Left ventricle myocardium inferior (tissue), 1 donor: Measurements from ENCODE around the gene TIMM8B. TPM values are rescaled to one million over a fixed set of nuclear protein-coding genes. Genes with fewer than 3 reads are reported as not detected.

Experiments used
- DNase-seq: peaks from one replicate; pipeline ENCODE4 v3.0.0-alpha.2; 2020
- H3K27ac ChIP-seq: fragments of 200-600 bp; replicated peaks from 2 replicates; pipeline ENCODE4 v1.8.0; 2021
- H3K27me3 ChIP-seq: fragments of 200-600 bp; 2 replicates; pipeline ENCODE4 v1.8.0; 2021; ENCODE audit warnings: low read depth
- H3K36me3 ChIP-seq: fragments of 200-600 bp; 2 replicates; pipeline ENCODE4 v1.8.0; 2021
- H3K4me1 ChIP-seq: fragments of 200-600 bp; 2 replicates; pipeline ENCODE4 v1.8.0; 2021
- H3K4me3 ChIP-seq: fragments of 200-600 bp; 2 replicates; pipeline ENCODE4 v1.8.0; 2021; ENCODE audit warnings: mild to moderate bottlenecking, moderate library complexity
- H3K9me3 ChIP-seq: fragments of 200-600 bp; replicated peaks from 2 replicates; pipeline ENCODE4 v1.8.0; 2021
- CTCF ChIP-seq: fragments of 200-600 bp; IDR thresholded peaks from 2 replicates; pipeline ENCODE4 v1.8.0; 2021; ENCODE audit warnings: antibody characterized with exemption, mild to moderate bottlenecking, borderline replicate concordance
- intact Hi-C: fragments of 100-400 bp; cut with micrococcal nuclease; formaldehyde crosslinking; loops from one replicate; pipeline ENCODE4 v1.11.0; 2022
- total RNA-seq: library from RNA; stranded (reverse); fragmentation: NEBNext Ultra II Directional; extraction: Animal tissue kit (Norgen Biotek cat#: 25700); gene quantifications from one replicate; pipeline ENCODE4 v1.2.1, GENCODE V29; 2021
- donor health status: DM: no; HTN: yes; CAD: no; lungs with severe emphysema.

Gene TIMM8B
- total RNA-seq, 1 donor from 2014 or later, result 189 TPM

- peaks cover 7% of the 10 kb centered on the region for H3K36me3 ChIP-seq
Measured at GRCh38 chr11:112114460-112114859, 27.9 kb upstream of the TIMM8B start.

GRCh38 chr11:112113539-112114457 is 27.2 kb upstream of the TIMM8B start:
- TF ChIP-seq CTCF, result peak; percentile 78
- no peak overlapping the region for H3K27ac ChIP-seq
- no peaks in the 10 kb centered on the region for H3K27me3 ChIP-seq
- intact Hi-C loops, result loop anchor here (10.0 kb wide), 1 partner anchor 61 kb away; the partner anchor contains the start of gene BCO2
- DNase-seq, result no peak
- H3K4me1 ChIP-seq, result peaks cover 5% of the 10 kb centered on the region
- peaks cover under 1% of the 10 kb centered on the region for H3K36me3 ChIP-seq
- H3K4me3 ChIP-seq, result peak overlapping the region; percentile 21
- peaks cover 5% of the 10 kb centered on the region for H3K9me3 ChIP-seq

More at GRCh38 chr11:112114460-112114859, 27.9 kb upstream of the TIMM8B start:
- no peak for TF ChIP-seq CTCF
- DNase-seq, result no peak
- Histone ChIP-seq H3K4me1 (peaks cover 5% of the 10 kb centered on the region), H3K4me3 (no peak overlapping the region), H3K27me3 (no peaks in the 10 kb centered on the region), H3K27ac (no peak overlapping the region), H3K9me3 (peaks cover 5% of the 10 kb centered on the region)
- intact Hi-C loops, result loop anchor here (10.0 kb wide), 1 partner anchor 60 kb away; the partner anchor contains the start of gene BCO2

- H3K9me3 ChIP-seq, result peaks cover 5% of the 10 kb centered on the region
- H3K4me1 ChIP-seq, result no peaks in the 10 kb centered on the region
- H3K27ac ChIP-seq, result no peak overlapping the region
- H3K27me3 ChIP-seq, result no peaks in the 10 kb centered on the region
- H3K4me3 ChIP-seq, result no peak overlapping the region
- H3K36me3 ChIP-seq, result peaks cover 5% of the 10 kb centered on the region
- intact Hi-C loops, result no loop called here
- DNase-seq, result no peak
- no peak for TF ChIP-seq CTCF
Measured at GRCh38 chr11:112106070-112106469, 19.5 kb upstream of the TIMM8B start.

GRCh38 chr11:112103446-112103845 is 16.9 kb upstream of the TIMM8B start:
- Histone ChIP-seq H3K9me3 (no peaks in the 10 kb centered on the region), H3K4me1 (peaks cover 6% of the 10 kb centered on the region), H3K27ac (no peak overlapping the region), H3K4me3 (no peak overlapping the region), H3K27me3 (no peaks in the 10 kb centered on the region), H3K36me3 (peaks cover 5% of the 10 kb centered on the region)
- intact Hi-C loops, result no loop called here
- DNase-seq, result no peak
- TF ChIP-seq CTCF, result no peak

GRCh38 chr11:112100462-112100861 is 13.9 kb upstream of the TIMM8B start:
- intact Hi-C loops, result no loop called here
- TF ChIP-seq CTCF, result no peak
- peaks cover 28% of the 10 kb centered on the region for H3K36me3 ChIP-seq
- no peak overlapping the region for H3K27ac ChIP-seq
- DNase-seq, result no peak
- H3K4me3 ChIP-seq, result no peak overlapping the region
- no peaks in the 10 kb centered on the region for H3K27me3 ChIP-seq
- no peaks in the 10 kb centered on the region for H3K9me3 ChIP-seq
- H3K4me1 ChIP-seq, result peaks cover 6% of the 10 kb centered on the region
